AG20443 (cell line): Measurements from ENCODE around the gene AGL.
A peak's percentile ranks its signal among the peaks of the same experiment; 100 is the strongest.
"Not testable (repeated sequence)": the region's sequence is repeated elsewhere in the genome, so short reads cannot be mapped to it uniquely, and the experiment has no call there.

Source experiments
- DNase-seq: peaks from one replicate; pipeline ENCODE4 v3.0.0; 2012; ENCODE audit warnings: low spot score, mixed read lengths

AGL gene

DNA sequence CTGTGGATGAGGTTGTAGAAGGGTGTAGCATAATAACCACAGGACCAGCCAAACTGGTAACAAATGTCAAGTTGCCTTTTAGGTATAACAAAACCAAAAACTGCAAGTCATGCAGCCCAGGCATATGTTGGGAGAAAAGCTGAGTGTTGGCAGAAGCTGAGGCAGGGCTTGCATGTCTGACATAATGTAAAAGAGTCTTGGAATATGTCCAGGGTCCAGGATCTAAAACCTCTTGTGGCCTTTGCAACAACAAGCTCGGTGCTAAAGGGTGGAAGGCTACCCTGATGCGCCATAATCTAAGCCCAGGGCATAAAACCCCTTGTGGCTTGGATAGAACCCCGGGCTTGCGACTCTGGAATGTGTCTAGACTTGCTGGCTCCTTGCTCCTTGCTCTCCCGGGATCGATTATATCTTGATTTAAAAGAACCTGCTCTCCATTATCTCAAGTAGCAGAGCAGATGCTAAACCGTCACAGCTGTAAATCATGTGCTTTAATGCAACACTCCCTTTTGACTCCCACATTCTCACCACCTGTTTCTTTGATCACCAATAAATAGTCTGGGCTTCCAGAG lies 93.1 kb downstream of the AGL start:
- peak; percentile 30 for DNase-seq

DNA sequence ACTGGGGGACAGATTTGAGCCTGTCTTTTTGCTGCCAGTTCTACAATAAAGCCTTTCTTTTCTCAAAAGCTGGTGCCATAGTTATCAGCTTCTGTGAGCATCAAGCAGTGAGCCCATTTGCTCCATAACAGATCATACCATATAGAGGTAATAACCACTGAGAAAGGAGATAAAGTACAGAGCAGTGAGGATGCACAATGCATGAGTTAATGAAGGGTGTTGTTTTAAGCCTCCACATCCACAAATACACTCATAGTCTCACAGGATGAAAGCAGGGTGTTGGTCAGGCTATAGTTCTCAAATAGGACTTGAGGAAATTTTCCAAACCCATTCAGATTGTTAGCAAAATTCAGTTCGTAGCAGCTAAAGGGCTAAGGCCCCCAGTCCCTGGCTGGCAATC lies 94.0 kb downstream of the AGL start:
- DNase-seq = no peak

DNA sequence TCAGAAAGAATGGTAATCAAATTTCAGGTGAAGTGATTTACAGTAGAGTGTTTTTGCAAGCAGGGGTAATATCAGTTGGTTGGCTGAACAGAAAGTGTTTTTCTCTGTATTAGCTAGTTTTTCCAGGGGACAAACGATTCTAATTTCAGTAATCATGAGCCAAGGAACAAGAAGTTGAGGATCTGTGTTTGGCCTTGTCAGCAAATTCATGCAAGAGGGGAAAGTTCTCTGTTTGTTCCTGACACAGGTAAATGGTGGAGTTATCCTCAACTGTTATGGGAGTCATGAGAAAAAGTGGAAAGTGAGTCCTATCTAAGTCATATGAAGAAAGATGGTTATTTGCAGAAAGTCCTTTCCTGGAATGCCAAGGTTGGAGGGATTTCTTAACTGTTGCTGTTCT lies 95.0 kb downstream of the AGL start:
- DNase-seq = no peak

DNA sequence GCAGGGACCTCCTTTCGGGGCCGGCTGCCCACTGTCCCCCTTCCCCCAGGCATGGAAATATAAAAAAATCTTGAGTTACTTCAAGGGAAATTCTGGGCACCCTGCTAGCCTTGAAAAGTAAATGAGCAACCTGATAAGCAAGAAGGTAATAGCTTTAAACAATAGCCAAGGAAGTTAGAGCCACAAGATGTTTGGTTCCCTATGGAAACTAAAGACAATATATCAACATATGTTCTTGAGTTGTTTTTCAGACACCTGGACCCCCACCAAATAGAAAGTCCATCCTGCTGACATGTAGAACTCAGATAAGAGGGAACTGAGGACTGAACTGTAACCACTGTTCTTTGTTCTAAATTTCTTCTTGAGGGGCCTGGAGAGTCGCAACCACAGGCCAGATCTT lies 100.3 kb downstream of the AGL start:
- DNase-seq = no peak

DNA sequence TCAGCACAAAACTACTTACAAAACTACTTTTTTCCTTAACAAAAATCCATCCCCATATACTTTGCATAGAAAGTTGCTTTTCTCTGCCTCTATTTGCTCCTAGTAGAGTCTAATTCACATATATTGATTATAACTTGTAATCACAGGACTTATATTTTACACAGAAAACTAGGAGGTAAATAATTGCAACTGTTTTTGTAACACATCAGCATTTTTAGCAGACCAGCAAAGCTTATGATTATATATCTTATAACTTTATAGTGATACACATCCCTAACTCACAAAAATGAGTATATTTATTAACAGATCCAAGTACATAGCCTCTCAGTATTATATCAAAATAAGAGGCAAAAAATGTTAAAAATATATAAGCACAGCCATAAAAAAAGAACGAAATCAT lies 102.4 kb downstream of the AGL start:
- DNase-seq = no peak

DNA sequence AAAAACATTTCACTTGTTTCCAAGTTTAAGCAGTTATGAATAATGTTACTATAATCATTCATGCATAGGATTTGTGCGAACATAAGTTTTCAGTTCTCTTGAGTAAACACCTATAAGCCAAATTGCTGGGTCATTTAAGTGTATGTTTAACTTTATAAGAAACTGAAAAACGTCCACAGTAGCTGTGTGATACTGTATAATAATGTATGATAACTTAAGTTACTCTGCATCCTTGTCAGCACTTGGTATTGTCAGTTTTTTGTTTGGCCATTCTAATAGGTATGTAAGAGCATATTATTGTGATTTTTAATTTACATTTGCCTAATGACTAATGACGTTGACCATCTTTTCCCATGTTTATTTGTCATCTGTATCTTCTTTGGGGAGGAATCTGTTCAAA lies 105.2 kb downstream of the AGL start:
- DNase-seq = no peak

DNA sequence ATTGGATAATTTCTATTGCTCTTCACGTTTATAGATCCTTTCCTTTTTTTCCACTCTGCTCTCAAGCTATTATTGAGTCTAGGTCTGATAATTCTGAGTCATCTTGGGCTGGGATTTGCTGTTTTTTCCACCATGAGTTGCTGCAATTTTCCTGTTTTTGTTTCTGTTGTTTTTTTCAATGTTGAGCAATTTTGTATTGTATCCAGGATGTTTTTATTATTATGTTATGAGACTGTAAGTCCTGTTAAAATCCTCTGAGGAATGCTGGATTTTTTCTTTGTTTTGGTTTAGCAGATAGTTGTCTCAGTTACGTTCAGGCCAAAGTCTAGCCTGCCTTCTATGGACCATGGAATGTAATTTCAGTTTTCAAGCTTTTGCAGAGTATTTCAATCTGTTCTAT lies 106.6 kb downstream of the AGL start:
- DNase-seq = peak; percentile 70

DNA sequence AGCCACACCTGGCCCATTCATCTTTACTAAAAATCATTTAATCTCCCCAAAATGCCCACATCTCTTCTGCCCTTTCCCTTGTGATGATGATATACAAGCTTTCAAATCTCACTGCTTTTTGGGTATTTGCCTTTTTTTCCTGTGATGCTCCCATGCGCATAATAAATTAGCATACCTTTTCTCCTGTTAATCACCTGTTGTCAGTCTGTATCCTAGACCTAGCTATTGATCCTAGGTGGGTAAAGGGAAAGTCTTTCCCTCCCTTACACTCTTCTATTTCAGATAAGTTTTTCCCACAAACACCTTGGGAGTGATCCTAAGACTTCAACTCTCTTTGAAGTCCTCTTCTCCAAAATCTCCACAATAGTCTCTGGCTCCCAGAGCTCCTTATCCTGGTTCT lies 107.7 kb downstream of the AGL start:
- DNase-seq = no peak

DNA sequence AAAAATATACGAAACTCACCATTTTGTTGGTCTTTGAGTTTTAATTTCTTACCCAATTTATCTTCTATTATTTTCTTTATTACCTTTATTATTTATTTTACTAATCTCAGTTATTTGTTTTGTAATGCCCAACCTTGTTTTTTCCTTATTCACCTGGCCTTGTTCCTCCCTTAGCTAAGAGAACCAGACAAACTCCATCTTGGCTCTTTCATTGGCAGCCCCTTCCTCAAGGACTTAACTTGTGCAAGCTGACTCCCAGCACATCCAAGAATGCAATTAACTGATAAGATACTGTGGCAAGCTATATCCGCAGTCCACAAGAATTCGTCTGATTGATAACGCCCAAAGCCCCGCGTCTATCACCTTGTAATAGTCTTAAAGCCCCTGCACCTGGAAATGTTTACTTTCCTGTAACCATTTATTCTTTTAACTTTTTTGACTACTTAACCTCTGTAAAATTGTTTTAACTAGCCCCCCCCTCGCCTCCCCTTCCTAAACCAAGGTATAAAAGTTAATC lies 109.1 kb downstream of the AGL start:
- not testable (repeated sequence) for DNase-seq

DNA sequence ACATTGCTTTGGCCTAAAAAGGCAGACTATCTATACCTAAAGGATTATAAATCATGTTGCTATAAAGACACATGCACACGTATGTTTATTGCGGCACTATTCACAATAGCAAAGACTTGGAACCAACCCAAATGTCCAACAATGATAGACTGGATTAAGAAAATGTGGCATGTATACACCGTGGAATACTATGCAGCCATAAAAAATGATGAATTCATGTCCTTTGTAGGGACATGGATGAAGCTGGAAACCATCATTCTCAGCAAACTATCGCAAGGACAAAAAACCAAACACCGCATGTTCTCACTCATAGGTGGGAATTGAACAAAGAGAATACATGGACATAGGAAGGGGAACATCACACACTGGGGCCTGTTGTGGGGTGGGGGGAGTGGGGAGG lies 110.1 kb downstream of the AGL start:
- DNase-seq = not testable (repeated sequence)

DNA sequence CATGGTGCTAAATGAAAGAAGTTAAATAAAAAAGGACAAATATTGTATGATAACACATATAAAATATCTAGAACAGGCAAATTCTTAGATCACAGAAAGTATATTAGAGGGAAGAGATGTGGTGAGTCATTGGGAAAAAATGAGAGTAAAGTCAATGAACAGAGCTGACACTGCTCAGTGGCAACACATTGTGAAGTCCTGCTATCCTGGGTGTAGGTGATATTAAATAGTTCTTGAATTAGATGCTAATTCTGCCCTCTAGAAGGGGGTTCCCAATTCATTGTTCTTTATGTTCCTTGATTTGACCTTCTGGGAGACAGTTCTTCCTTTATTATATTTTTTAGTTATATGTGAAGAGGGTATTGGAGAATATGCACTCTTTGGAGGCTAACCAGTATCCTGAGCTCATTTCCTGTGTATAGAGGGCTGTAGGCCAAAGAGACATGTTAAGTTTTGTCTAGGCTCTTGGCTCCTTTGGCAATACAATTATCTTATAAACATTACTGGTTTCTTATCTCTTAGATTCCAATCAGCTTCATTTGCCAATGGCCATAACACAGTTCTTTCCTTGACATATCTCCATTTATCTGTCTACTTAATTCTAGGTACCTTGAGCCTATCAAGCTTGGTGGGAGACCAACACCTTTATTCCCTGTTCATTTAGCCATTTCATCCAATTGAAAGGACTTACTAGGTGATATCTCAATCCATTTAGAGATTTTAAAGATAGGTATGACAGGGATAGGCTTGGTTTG lies 113.1 kb downstream of the AGL start:
- DNase-seq = peak; percentile 51

DNA sequence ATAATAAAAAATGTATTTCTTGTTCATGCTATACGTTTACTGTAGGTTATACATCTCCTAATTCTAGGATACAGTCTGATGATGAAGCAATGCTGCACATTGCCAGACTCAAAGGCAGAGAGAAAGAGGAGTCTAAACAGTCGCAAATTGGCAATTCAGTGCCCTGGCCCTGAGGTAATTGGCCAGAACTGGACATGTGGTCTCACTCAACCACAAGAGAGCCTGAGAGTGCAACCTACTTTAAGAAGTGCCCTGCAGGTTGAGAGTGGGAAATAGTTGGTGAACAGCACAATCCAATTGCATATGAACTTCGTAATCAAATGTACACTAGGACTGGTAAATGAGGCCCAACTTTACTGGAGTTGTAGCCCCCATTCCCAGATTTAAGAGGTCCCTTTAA lies 114.6 kb downstream of the AGL start:
- DNase-seq = no peak

DNA sequence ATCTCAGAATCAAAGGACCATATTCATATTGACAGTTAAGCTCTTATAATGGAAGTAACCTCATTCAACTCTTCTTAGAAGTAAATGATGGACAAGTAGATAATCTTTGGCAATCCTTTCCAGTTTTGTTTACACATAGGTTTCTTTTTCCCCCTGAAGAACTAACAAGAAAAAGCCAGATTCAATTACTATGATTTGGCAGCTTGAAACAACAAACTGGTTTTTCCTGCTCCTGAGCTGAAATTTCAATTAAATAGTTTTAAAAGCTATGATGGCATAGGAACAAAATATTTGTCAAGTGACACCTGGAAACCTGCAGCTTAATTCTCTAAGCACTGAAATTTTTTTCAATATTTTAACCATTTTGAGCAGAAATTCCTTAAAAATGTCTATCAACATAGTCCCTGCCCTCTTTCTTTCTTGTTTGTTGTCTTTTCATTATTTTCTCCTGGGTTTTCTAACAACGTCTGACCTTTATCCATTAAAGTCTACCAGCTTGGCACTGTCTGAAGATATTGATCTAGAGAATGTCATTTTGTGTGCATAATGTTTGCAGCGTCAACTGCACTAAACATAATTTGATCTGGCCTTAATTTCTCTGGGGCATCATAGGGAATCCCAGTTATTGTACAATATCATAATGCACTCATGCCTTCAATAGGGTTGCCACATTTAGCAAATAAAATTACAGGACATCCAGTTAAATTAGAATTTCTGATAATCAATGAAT lies 115.7 kb downstream of the AGL start:
- DNase-seq = no peak

DNA sequence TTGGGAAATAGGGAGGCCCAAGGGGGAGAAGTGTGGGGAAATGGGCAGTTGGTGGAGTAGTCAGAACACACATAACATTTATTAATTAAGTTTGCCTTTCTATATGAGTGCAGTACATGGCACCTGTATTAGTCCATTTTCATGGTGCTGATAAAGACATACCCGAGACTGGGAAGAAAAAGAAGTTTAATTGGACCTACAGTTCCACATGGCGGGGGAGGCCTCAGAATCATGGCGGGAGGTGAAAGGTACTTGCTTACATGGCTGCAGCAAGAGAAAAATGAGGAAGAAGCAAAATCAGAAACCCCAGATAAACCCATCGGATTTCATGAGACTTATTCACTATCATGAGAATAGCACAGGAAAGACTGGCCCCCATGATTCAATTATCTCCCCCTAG lies 118.1 kb downstream of the AGL start:
- DNase-seq = no peak

DNA sequence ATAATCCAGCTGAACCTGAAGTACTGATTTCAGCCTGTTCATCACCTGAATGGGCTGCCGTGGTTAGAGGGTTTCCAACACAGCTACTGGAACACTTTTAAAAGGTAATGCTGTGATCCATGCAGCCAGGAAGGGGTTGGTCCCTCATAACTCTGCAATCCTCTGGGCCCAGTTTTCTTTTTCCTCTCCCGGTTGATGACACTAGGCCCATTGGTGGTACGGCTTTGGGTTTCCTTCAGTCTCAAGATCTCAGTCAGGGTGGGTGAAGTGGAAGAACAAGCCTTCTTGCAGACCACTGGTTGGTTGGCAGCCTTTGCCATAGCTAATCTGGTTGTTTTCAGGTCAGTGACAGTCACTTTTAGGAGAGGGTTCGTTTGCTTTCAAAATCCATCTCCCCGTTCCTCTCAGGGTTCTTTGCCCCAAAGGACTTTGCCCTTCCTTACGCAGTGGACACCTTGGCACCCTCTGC lies 119.1 kb downstream of the AGL start:
- no peak for DNase-seq

DNA sequence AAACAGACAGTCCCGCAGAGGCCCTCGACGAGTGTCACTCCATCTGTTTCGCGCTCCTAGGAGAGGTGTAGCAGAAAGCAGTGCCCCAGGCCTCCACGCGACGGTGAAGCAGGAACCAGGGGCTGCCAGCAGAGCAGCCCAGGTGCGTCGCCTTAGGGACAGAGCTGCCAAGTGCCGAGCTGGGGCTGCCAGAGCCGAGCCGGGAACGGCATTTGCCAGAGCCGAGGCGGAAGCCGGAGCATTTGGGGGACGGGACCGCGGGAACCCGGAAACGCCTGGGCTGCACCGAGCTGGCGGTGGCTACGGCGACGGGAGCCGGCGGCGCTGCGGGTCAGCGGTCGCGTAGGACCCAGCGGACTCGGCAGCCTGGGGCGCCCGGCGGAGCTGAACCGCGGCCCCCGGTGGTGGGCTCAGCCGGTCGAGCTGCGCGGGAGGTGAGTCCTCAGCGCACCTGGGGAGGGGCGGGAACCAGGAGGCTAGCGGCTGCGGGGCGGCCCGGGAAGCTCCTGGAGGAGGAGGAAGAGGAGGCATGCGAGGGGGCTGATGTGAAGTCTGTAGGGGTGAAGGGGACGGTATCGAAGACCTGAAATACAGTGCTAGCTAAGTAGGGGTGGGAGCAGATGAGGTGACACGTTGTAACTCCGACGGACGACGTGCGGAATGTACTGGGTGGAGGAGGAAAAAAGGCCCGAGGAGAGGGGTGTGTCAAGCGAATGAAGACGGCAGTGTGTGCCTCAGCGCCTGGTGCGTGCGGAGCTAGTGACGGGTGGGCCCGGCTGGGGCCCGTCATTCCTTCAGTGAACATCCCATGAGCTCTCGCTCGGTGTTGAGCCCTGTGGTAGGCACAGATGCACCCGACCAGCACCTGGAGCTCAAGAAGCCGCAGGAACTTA lies 119.8 kb downstream of the AGL start, which contains the start of gene SLC35A3:
Gene SLC35A3, plus strand, starts transcription at position 268 of the 893 bp plus-strand sequence. CDS start 23,559 bp downstream, outside the sequence.
- DNase-seq = peak; percentile 94

DNA sequence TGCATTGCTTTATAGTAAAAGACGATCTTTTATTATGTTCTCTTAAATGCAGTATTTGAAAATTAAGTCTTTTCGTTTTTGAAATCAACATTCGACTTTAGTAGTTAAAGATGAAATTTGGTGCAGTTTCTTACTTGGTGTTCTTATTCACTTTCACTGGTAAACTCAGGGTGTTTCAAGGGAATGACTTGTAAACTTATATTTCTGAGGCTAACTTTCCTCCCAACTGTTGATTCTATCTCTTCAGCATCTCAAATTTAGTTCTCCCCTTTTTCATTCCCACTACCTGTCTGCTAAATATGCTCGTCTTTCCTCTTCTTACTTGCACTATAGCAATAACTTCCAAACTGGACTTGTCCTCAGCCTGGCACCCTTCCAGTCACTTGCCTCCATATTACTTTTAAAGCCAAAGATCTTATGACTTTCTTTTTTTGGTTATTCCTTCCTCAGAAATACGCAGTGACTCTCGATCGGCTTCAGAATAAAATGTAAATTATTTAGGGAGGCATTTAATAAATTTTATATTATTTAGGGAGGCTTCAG lies 120.6 kb downstream of the AGL start:
- no peak for DNase-seq

DNA sequence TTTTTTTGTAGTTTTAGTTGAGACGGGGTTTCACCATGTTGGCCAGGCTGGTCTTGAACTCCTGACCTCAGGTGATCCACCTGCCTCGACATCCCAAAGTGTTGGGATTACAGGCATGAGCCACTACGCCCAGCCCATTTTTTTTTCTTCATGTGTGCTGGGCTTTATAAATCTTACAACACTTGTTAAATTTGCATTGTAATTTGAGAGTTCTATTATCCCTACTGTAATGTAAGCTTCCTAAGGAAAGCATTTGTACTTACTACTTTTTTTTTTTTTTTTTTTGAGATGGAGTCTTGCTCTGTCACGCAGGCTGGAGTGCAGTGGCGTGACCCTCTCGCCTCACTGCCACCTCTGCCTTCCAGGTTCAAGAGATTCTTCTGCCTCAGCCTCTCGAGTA lies 121.9 kb downstream of the AGL start:
- DNase-seq = not testable (repeated sequence)
